OCI-LY7 (cell line): ENCODE measurements around the gene STAT5B. TPM values are rescaled to one million over a fixed set of nuclear protein-coding genes. Genes with fewer than 3 reads are reported as not detected.

ENCODE experiments used
- BruUV-seq: library from RNA; stranded (reverse); fragments of 400-500 nt; replicated peaks from 2 replicates; lab custom pipeline; 2021; lab: Mats Ljungman, UMichigan
- CTCF ChIA-PET: fragments of 300-600 bp; sonication (Branson Sonifier 250); formaldehyde crosslinking; loops from one replicate; lab custom pipeline; 2022; ENCODE audit warnings: antibody characterized with exemption; ENCODE audit not compliant: unreplicated experiment; lab: Charles Lee
- POLR2A ChIA-PET: fragments of 300-600 bp; sonication (Branson Sonifier 250); formaldehyde crosslinking; loops from one replicate; lab custom pipeline; 2022; ENCODE audit warnings: antibody characterized with exemption; lab: Charles Lee
- DNase-seq: peaks from one replicate; pipeline ENCODE4 v3.0.0-alpha.2; 2015; ENCODE audit warnings: low spot score
- H2AFZ ChIP-seq: fragments of 200-600 bp; sonication (generic), shearing (Covaris generic); 2 replicates; pipeline ENCODE4 v1.6.1; 2014; ENCODE audit warnings: mild to moderate bottlenecking, antibody characterized with exemption, low read length, moderate library complexity
- H3K27ac ChIP-seq: fragments of 200-600 bp; sonication (generic); 2 replicates; pipeline ENCODE4 v1.5.1; 2014; ENCODE audit warnings: mixed run types, low read depth, mild to moderate bottlenecking, moderate library complexity, low read length, inconsistent platforms; ENCODE audit not compliant: poor library complexity, severe bottlenecking
- H3K36me3 ChIP-seq: fragments of 200-600 bp; sonication (generic); 2 replicates; pipeline ENCODE4 v1.6.1; 2014; ENCODE audit warnings: mild to moderate bottlenecking, antibody characterized with exemption, low read length, moderate library complexity, mixed read lengths; ENCODE audit not compliant: insufficient read depth
- H3K4me1 ChIP-seq: fragments of 200-600 bp; sonication (generic); 2 replicates; pipeline ENCODE4 v1.5.1; 2014; ENCODE audit warnings: mild to moderate bottlenecking, low read length; ENCODE audit not compliant: insufficient read depth, poor library complexity, severe bottlenecking
- H3K4me2 ChIP-seq: fragments of 200-600 bp; sonication (generic); 2 replicates; pipeline ENCODE4 v1.6.1; 2014; ENCODE audit warnings: mild to moderate bottlenecking, low read length
- H3K4me3 ChIP-seq: fragments of 200-600 bp; sonication (generic); 2 replicates; pipeline ENCODE4 v1.5.1; 2014; ENCODE audit warnings: mild to moderate bottlenecking, low read depth, low read length; ENCODE audit not compliant: poor library complexity, severe bottlenecking
- H3K79me2 ChIP-seq: fragments of 200-600 bp; sonication (generic); 2 replicates; pipeline ENCODE4 v1.6.1; 2016; ENCODE audit warnings: low read depth, mild to moderate bottlenecking, low read length, moderate library complexity, mixed read lengths; ENCODE audit not compliant: insufficient read depth
- H3K9me2 ChIP-seq: fragments of 200-600 bp; sonication (generic); 2 replicates; pipeline ENCODE4 v1.6.1; 2016; ENCODE audit warnings: mild to moderate bottlenecking, low read length, mixed read lengths; ENCODE audit not compliant: insufficient read depth
- H3K9me3 ChIP-seq: fragments of 200-600 bp; sonication (generic); 2 replicates; pipeline ENCODE4 v1.6.1; 2014; ENCODE audit warnings: mild to moderate bottlenecking, mixed run types, low read length, mixed read lengths
- H4K20me1 ChIP-seq: fragments of 200-600 bp; sonication (generic); 2 replicates; pipeline ENCODE4 v1.6.1; 2014; ENCODE audit warnings: mild to moderate bottlenecking, antibody characterized with exemption, low read length, moderate library complexity, mixed read lengths; ENCODE audit not compliant: insufficient read depth
- CTCF ChIP-seq: fragments of 200-600 bp; sonication (generic); conservative IDR thresholded peaks from 2 replicates; pipeline ENCODE4 v1.5.1; 2014; ENCODE audit warnings: mild to moderate bottlenecking, antibody characterized with exemption, low read length, moderate library complexity, mixed read lengths
- EZH2phosphoT487 ChIP-seq: fragments of 200-600 bp; sonication (generic); IDR thresholded peaks from 2 replicates; pipeline ENCODE4 v1.6.1; 2018; ENCODE audit warnings: low read depth, borderline replicate concordance, mild to moderate bottlenecking, mixed run types, antibody characterized with exemption, low read length, moderate library complexity, mixed read lengths
- intact Hi-C: fragments of 100-400 bp; cut with micrococcal nuclease; formaldehyde crosslinking; loops from one replicate; pipeline ENCODE4 v1.10.0; 2022; ENCODE audit not compliant: unreplicated experiment
- total RNA-seq, 2 experiments: library from RNA; depleted of rRNA in 1 of 2; stranded (reverse); fragments of >200 nt in 1 of 2; shearing (Covaris generic) in 1 of 2; gene quantifications; 2 replicates each; pipeline ENCODE4 v1.2.3, GENCODE V29; 2014 to 2022

Gene STAT5B
- total RNA-seq, 2 experiments from 2014 or later, result 33.3 to 46.7 TPM

GRCh38 chr17:42191275-42191608, 84.9 kb downstream of the STAT5B start:
- BruUV-seq, result no TSS peak
- Histone ChIP-seq H3K9me3 (no peaks in the 10 kb centered on the region), H3K36me3 (no peaks in the 10 kb centered on the region), H3K4me3 (no peak overlapping the region), H2AFZ (no peak overlapping the region), H3K4me1 (peaks cover 12% of the 10 kb centered on the region), H3K27ac (no peak overlapping the region), H3K4me2 (no peak overlapping the region), H3K79me2 (no peaks in the 10 kb centered on the region; the same call in 1 of the 2 replicates), H4K20me1 (no peaks in the 10 kb centered on the region), H3K9me2 (no peaks in the 10 kb centered on the region)
- TF ChIP-seq CTCF (no peak), EZH2phosphoT487 (no peak)
- POLR2A ChIA-PET, result no interaction called here
- DNase-seq, result no peak
- CTCF ChIA-PET, result no interaction called here
- intact Hi-C loops, result no loop called here

- CTCF ChIA-PET, result no interaction called here
- no peak overlapping the region for H3K4me2 ChIP-seq
- H3K36me3 ChIP-seq, result no peaks in the 10 kb centered on the region
- intact Hi-C loops, result no loop called here
- H3K4me3 ChIP-seq, result no peak overlapping the region
- H3K27ac ChIP-seq, result no peak overlapping the region
- no peak overlapping the region for H2AFZ ChIP-seq
- no peaks in the 10 kb centered on the region for H4K20me1 ChIP-seq
- peaks cover 12% of the 10 kb centered on the region for H3K4me1 ChIP-seq
- H3K9me3 ChIP-seq, result no peaks in the 10 kb centered on the region
- H3K79me2 ChIP-seq, result no peaks in the 10 kb centered on the region; the same call in 1 of the 2 replicates
- no peak for TF ChIP-seq EZH2phosphoT487
- no peak for TF ChIP-seq CTCF
- no TSS peak for BruUV-seq
- no peaks in the 10 kb centered on the region for H3K9me2 ChIP-seq
- no peak for DNase-seq
- POLR2A ChIA-PET, result interaction anchor here (0.6 kb wide), 3 partner anchors 85 to 227 kb away, joined by 3 to 4 read pairs (median 3); no protein-coding TSS in a partner anchor
These were observed 85.5 kb downstream of the STAT5B start for GRCh38 chr17:42190491-42191274.

- ChIA-PET POLR2A (interaction anchor here (0.6 kb wide), 2 partner anchors 84 to 228 kb away, joined by 3 to 4 read pairs; no protein-coding TSS in a partner anchor), CTCF (no interaction called here)
- Histone ChIP-seq H3K4me1 (peaks cover 13% of the 10 kb centered on the region), H3K9me2 (no peaks in the 10 kb centered on the region), H3K4me2 (no peak overlapping the region), H3K79me2 (no peaks in the 10 kb centered on the region; the same call in 1 of the 2 replicates), H4K20me1 (no peaks in the 10 kb centered on the region), H3K27ac (no peak overlapping the region), H3K4me3 (no peak overlapping the region), H2AFZ (no peak overlapping the region), H3K9me3 (no peaks in the 10 kb centered on the region), H3K36me3 (no peaks in the 10 kb centered on the region)
- intact Hi-C loops, result loop anchor here (10.0 kb wide), 1 partner anchor 215 kb away; no protein-coding TSS in a partner anchor
- BruUV-seq, result no TSS peak
- TF ChIP-seq CTCF (no peak), EZH2phosphoT487 (no peak)
- DNase-seq, result no peak
These were observed 86.6 kb downstream of the STAT5B start for GRCh38 chr17:42189651-42189965.
